ENCODE data around the gene OARD1.

DNA sequence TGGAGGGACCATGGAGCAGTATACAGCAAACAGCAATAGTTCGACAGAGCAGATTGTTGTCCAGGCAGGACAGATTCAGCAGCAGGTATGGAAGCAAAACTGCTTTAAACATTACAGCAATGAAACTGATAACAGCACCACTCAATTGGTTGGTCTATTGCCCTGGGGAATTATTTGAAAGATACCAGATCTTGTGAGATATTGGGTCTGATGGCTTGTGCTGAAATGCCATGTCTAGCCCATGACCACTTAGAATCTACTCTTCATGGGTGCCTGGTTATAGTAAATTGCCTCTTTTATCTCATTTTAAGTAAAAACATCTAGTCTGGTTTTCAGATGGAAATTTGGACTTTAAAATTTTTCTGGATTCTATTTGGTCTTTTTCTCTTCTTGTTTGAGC, 6.9 kb upstream of the OARD1 start:
- TF ChIP-seq, protein P1, sequence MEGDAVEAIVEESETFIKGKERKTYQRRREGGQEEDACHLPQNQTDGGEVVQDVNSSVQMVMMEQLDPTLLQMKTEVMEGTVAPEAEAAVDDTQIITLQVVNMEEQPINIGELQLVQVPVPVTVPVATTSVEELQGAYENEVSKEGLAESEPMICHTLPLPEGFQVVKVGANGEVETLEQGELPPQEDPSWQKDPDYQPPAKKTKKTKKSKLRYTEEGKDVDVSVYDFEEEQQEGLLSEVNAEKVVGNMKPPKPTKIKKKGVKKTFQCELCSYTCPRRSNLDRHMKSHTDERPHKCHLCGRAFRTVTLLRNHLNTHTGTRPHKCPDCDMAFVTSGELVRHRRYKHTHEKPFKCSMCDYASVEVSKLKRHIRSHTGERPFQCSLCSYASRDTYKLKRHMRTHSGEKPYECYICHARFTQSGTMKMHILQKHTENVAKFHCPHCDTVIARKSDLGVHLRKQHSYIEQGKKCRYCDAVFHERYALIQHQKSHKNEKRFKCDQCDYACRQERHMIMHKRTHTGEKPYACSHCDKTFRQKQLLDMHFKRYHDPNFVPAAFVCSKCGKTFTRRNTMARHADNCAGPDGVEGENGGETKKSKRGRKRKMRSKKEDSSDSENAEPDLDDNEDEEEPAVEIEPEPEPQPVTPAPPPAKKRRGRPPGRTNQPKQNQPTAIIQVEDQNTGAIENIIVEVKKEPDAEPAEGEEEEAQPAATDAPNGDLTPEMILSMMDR (IDR thresholded peaks at IDR 0.05) = no peak
- no peak for TF ChIP-seq POLR2AphosphoS5 (IDR thresholded peaks at IDR 0.05)

Measured in breast epithelium (tissue), 3 donors.